Testis (tissue), 3 donors: ENCODE results near the gene DVL1. TPM values are rescaled to one million over a fixed set of nuclear protein-coding genes. Genes with fewer than 3 reads are reported as not detected.
A peak's percentile ranks its signal among the peaks of the same experiment; 100 is the strongest.

ENCODE experiments used
- DNase-seq: peaks from one replicate; pipeline ENCODE4 v3.0.0-alpha.2; 2019
- H3K27ac ChIP-seq, 2 donors: fragments of 200-600 bp; sonication (generic); one replicate each; pipeline ENCODE4 v1.5.1; 2019
- H3K27me3 ChIP-seq: fragments of 200-600 bp; sonication (generic); one replicate; pipeline ENCODE4 v1.5.1; 2019
- H3K36me3 ChIP-seq: fragments of 200-600 bp; sonication (generic); one replicate; pipeline ENCODE4 v1.5.1; 2017; ENCODE audit warnings: low read depth; ENCODE audit errors: missing control alignments
- H3K4me1 ChIP-seq: fragments of 200-600 bp; sonication (generic); one replicate; pipeline ENCODE4 v1.5.1; 2019
- H3K4me3 ChIP-seq, 2 donors: fragments of 200-600 bp; sonication (generic); one replicate each; pipeline ENCODE4 v1.5.1; 2017 to 2019
- H3K9me3 ChIP-seq: fragments of 200-600 bp; sonication (generic); one replicate; pipeline ENCODE4 v1.5.1; 2017
- CTCF ChIP-seq, 3 experiments: fragments of 450-650 bp in 2 of 3; fragments of 200-600 bp in 1 of 3; sonication (generic) in 1 of 3; IDR thresholded peaks; one replicate each; pipeline ENCODE4 v1.5.1; 2016 to 2019; ENCODE audit warnings: antibody characterized with exemption in 3 of 3, mild to moderate bottlenecking in 2 of 3, moderate library complexity in 1 of 3
- POLR2A ChIP-seq: fragments of 450-650 bp; IDR thresholded peaks from one replicate; pipeline ENCODE4 v1.6.1; 2017; ENCODE audit warnings: antibody characterized with exemption, mild to moderate bottlenecking, moderate library complexity
- WGBS, 2 donors: methylation state at CpG; one replicate each; pipeline ENCODE4 v1.1.5; 2018; 5-methylcytosine and 5-hydroxymethylcytosine counted together
- intact Hi-C: fragments of 100-400 bp; cut with DNase I; formaldehyde crosslinking; loops from one replicate; pipeline ENCODE4 v1.15.1; 2023; ENCODE audit warnings: low total_unique reads
- polyA plus RNA-seq: library from polyadenylated mRNA; stranded (reverse); fragments of 350-450 nt; fragmentation: Illumina TruSeq; extraction: RNeasy Lipid Tissue Mini Kit (QIAGEN cat#74804); gene quantifications from one replicate; pipeline ENCODE4 v1.2.3, GENCODE V29; 2014; ENCODE audit warnings: low read depth, low replicate concordance; ENCODE audit not compliant: insufficient read depth
- total RNA-seq, 2 donors: library from RNA; depleted of rRNA; stranded (reverse); fragments of >200 nt; gene quantifications; one replicate each; pipeline ENCODE4 v1.2.3, GENCODE V29; 2016

The DVL1 gene
- total and polyA plus RNA-seq, 3 donors from 2014 or later: 65.8 to 183 (median 169) TPM

DNA sequence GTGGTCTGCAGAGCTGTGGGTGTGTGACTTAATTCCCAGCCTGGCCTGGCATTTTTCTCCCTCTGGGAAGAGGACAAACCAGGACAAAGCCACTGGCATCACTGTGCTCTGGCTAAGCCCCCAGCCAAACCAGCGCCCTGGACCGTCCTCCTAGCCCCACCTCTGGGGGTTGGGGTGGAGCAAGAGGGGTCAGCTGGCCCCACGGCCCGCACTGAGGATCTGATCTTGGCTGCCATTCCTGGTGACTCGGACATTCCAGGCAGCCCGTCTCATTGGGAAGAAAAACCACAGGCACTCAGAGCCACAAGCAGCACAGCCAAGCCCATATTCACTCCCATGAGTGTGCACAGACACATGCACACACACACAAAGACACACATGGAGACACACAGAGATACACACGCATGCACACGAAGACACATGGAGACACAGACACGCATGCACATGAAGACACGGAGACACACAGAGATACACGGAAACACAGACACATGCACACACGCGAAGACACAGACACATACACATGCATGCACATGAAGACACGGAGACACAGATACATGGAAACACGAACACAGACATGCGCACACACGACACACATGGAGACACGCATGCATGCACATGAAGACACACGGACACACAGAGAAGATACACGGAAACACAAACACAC lies 11.4 kb upstream of the DVL1 start:
- Histone ChIP-seq H3K4me3 (no peak overlapping the region), H3K36me3 (no peaks in the 10 kb centered on the region), H3K27ac (peak overlapping the region in 1 of 2 donors; percentile 90), H3K4me1 (peaks cover 33% of the 10 kb centered on the region), H3K9me3 (no peaks in the 10 kb centered on the region), H3K27me3 (no peaks in the 10 kb centered on the region)
- intact Hi-C loops: no loop called here
- no peak for TF ChIP-seq CTCF (IDR thresholded peaks at IDR 0.05)
- no peak for TF ChIP-seq POLR2A
- DNase-seq: no peak
- WGBS, 2 donors: 79 to 82% methylated on average over 15 to 20 of the region's 20 CpGs

GRCh38 chr1:1359664-1360468 lies 10.6 kb upstream of the DVL1 start:
- no peak for TF ChIP-seq CTCF (IDR thresholded peaks at IDR 0.05)
- no peak for TF ChIP-seq POLR2A
- H3K36me3 ChIP-seq: no peaks in the 10 kb centered on the region
- 46 to 56% methylated on average over 12 to 28 of the region's 28 CpGs for WGBS, 2 donors
- no peak overlapping the region for H3K4me3 ChIP-seq
- H3K4me1 ChIP-seq: peaks cover 33% of the 10 kb centered on the region
- peak overlapping the region; percentile 86 to 90 for H3K27ac ChIP-seq
- peak; percentile 74 for DNase-seq
- intact Hi-C loops: no loop called here
- H3K27me3 ChIP-seq: no peaks in the 10 kb centered on the region
- H3K9me3 ChIP-seq: no peaks in the 10 kb centered on the region

DNA sequence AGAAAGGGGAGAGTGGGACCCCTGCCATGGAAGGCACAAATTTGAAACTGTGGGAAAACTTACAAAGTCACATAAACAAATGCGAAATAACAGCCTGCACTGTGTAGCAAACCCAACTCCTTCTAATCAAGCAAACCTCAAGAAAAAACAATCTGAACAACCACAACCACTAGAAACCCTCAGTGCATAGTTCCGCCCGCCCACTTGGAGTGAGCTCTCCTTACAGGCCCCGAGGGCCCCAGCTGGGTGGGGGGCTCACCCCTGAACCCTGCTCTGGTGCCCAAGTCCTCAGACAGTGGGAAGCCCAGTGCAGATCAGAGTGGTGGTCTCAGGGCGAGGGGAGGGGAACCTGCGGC lies 10.1 kb upstream of the DVL1 start:
- Histone ChIP-seq H3K36me3 (no peaks in the 10 kb centered on the region), H3K4me3 (no peak overlapping the region), H3K9me3 (no peaks in the 10 kb centered on the region), H3K27me3 (no peaks in the 10 kb centered on the region), H3K27ac (peak overlapping the region; percentile 86 to 90), H3K4me1 (peaks cover 38% of the 10 kb centered on the region)
- WGBS, 2 donors: 42 to 58% methylated on average over 5 to 6 of the region's 6 CpGs
- intact Hi-C loops: no loop called here
- TF ChIP-seq POLR2A (no peak), CTCF (IDR thresholded peaks at IDR 0.05) (no peak)
- peak; percentile 64 for DNase-seq

GRCh38 chr1:1358433-1359271 lies 9.4 kb upstream of the DVL1 start, which contains the start of gene MXRA8:
MXRA8 (minus strand) TSS chr1:1358555; CDS start chr1:1358504, 51 bp downstream.
- Histone ChIP-seq H3K27ac (peak within 1 kb of the TSS; percentile 86 to 90), H3K27me3 (no peaks in the 10 kb centered on the region), H3K36me3 (no peaks in the 10 kb centered on the region), H3K9me3 (no peaks in the 10 kb centered on the region), H3K4me1 (peaks cover 44% of the 10 kb centered on the region), H3K4me3 (peak within 1 kb of the TSS; percentile 56 to 69)
- intact Hi-C loops: no loop called here
- DNase-seq: peak; percentile 80
- TF ChIP-seq POLR2A (no peak), CTCF (IDR thresholded peaks at IDR 0.05) (no peak)
- 33 to 51% methylated on average over 11 to 24 of the region's 29 CpGs for WGBS, 2 donors
